ENCODE measurements around the gene MTUS2. TPM values are rescaled to one million over a fixed set of nuclear protein-coding genes. Genes with fewer than 3 reads are reported as not detected.

The MTUS2 gene
- total and polyA plus RNA-seq, 2 donors (not counting 3 experiments of a cell fraction or from before 2014, with no cell fraction given) = not detected

- intact Hi-C loops (cut with micrococcal nuclease) (no loop called here), dilution Hi-C loops (cut with MboI; ENCODE audit: extremely low pct_ligation_motif_present, low sequenced_read_pairs) (no loop called here)
- ChIA-PET POLR2A (no interaction called here), CTCF (no interaction called here)
- Histone ChIP-seq H3K36me3 (ENCODE audit: control insufficient read depth in 2 of 2, extremely low read depth in 1 of 2, insufficient read depth in 2 of 2, low read length in 2 of 2) (no peaks in the 10 kb centered on the region), H3K27ac (ENCODE audit: insufficient read depth, low read depth, low read length) (no peak overlapping the region), H3K4me3 (replicated peaks in 1 of 3; ENCODE audit: insufficient read depth in 1 of 3, low read depth in 1 of 3, low read length in 3 of 3) (no peak overlapping the region), H3K9me1 (replicated peaks; ENCODE audit: control insufficient read depth, extremely low read depth, insufficient read depth, low read length) (no peaks in the 10 kb centered on the region), H3K4me2 (ENCODE audit: insufficient read depth, low read length) (no peak overlapping the region), H3K4me1 (ENCODE audit: control insufficient read depth, extremely low read depth, insufficient read depth, low read length) (no peaks in the 10 kb centered on the region), H3K9ac (replicated peaks; ENCODE audit: extremely low read depth, insufficient read depth, low read length) (no peak overlapping the region), H3K9me3 (replicated peaks; ENCODE audit: control insufficient read depth, insufficient read depth, low read length) (peaks cover 6% of the 10 kb centered on the region), H4K20me1 (replicated peaks; ENCODE audit: control insufficient read depth, extremely low read depth, insufficient read depth, low read length) (no peaks in the 10 kb centered on the region), H3K79me2 (ENCODE audit: control insufficient read depth, insufficient read depth, low read length) (no peaks in the 10 kb centered on the region), H2AFZ (ENCODE audit: low read depth, low read length) (no peak overlapping the region), H3K27me3 (ENCODE audit: control insufficient read depth in 2 of 2, insufficient read depth in 2 of 2, low read length in 2 of 2) (no peaks in the 10 kb centered on the region)
- no TSS peak for BruUV-seq (replicated peaks)
- TF ChIP-seq GATA2 (IDR thresholded peaks at IDR 0.05; ENCODE audit: insufficient read depth, insufficient read length, low read depth, low read length) (no peak), MYC (IDR thresholded peaks at IDR 0.05; ENCODE audit: low read depth, low read length) (no peak), JUN (IDR thresholded peaks at IDR 0.05; ENCODE audit: borderline replicate concordance, insufficient read depth, insufficient read length, low read depth) (no peak), POLR2A (IDR thresholded peaks at IDR 0.05; ENCODE audit: low read depth, low read length) (no peak), POLR2AphosphoS5 (IDR thresholded peaks at IDR 0.05; ENCODE audit: insufficient read depth, low read depth, low read length) (no peak), MAX (IDR thresholded peaks at IDR 0.05; ENCODE audit: insufficient read depth, insufficient read length) (no peak), EZH2 (IDR thresholded peaks at IDR 0.05; ENCODE audit: borderline replicate concordance, low read depth, low read length, severe bottlenecking) (no peak), CTCF (IDR thresholded peaks at IDR 0.05; ENCODE audit: extremely low read depth in 1 of 2, insufficient read depth in 1 of 2, low read depth in 1 of 2, low read length in 2 of 2) (no peak), FOS (IDR thresholded peaks at IDR 0.05; ENCODE audit: borderline replicate concordance, insufficient read depth, low read length) (no peak)
- no peak for FAIRE-seq
- DNase-seq (ENCODE audit: low read depth, low spot score) = no peak
These were observed 342.6 kb downstream of the MTUS2 start for GRCh38 chr13:29162638-29163235.
